Stimulated activated CD8-positive, alpha-beta memory T cell treated with anti-CD3 and anti-CD28 coated beads, Interleukin-4, amount 100 ng/mL, for 24 hours (primary cell): Measurements from ENCODE around the gene F2RL3.

Experiments
- DNase-seq: peaks from one replicate; pipeline ENCODE4 v3.0.0-alpha.2; 2020; ENCODE audit warnings: low read depth

The F2RL3 gene

DNA sequence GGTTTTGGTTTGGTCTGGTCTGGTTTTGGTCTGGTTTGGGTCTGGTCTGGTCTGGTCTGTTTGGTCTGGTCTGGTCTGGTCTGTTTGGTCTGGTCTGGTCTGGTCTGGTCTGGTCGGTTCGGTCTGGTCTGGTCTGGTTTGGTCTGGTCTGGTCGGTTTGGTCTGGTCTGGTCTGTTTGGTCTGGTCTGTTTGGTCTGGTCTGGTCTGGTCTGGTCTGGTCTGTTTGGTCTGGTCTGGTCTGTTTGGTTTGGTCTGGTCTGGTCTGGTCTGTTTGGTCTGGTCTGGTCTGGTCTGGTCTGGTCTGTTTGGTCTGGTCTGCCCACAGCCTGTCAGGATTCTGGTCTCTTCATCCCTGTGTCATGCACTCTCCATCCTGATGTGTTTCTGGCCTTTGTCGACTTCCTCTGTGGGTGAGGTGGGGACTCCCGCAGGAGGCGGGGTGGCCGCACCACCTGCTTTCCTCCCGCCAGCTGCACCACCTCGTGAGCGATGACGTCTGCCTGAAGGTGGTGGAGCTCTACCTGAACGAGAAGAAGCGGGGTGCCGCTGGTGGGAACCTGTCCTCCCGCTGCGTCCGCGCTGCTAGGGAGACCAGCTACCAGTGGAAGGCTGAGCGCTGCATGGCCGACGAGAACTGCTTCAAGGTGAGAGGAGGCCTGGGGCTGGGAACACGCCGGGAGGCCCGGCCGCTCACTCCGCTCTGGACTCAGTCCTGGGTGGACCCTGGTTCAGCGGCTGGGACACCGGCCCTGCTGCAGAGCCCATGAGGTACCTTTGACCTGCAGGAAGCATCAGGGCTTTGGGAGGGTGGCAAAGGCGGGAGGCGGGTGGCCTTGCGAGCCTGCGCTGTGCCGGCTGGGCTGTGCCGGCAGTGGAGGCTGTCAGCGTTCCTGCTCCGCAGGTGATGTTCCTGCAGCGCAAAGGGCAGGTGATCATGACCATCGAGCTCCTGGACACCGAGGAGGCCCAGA is 12.9 kb upstream of the F2RL3 start:
- DNase-seq = no peak

DNA sequence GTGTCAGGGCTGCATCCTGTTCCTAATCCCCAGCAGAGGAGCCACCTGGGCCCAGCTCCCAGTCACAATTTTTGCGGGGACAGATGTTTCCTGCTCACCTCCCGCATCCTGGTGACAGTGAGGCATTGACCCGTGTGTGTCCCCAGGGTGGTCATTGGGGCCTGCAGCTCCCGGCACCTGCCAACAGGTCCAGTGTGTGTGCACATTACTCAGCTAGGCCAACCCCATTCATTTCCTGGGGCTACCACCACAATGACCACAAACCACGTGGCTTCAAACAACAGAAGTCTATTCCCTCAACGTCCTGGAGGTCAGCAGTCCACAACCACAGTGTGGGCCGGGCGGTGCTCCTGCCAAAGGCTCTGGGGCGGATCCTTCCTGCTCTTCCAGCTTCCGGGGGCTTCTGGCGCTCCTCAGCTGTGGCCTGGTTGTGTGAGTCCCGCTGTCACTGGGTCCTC is 11.9 kb upstream of the F2RL3 start:
- no peak for DNase-seq

DNA sequence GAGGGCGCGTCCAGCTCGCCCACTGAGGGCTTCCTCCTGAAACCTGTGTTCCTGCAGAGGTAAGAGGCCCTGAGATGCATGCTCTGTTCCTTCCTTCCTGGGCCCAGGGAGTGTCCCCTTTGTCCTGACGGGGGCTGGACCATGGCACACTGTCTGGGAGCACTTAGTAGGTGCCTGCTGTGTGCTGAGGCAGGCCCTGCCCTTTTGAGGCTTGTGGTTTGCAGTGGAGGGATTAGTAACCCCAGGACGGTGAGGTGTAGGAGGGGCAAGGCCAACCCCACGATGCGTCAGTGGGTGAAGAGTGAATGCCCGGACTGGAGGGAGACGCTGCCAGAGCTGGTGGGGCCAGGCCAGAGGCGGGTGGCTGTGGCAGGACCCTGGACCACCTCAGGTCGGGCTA is 11.2 kb upstream of the F2RL3 start:
- no peak for DNase-seq

DNA sequence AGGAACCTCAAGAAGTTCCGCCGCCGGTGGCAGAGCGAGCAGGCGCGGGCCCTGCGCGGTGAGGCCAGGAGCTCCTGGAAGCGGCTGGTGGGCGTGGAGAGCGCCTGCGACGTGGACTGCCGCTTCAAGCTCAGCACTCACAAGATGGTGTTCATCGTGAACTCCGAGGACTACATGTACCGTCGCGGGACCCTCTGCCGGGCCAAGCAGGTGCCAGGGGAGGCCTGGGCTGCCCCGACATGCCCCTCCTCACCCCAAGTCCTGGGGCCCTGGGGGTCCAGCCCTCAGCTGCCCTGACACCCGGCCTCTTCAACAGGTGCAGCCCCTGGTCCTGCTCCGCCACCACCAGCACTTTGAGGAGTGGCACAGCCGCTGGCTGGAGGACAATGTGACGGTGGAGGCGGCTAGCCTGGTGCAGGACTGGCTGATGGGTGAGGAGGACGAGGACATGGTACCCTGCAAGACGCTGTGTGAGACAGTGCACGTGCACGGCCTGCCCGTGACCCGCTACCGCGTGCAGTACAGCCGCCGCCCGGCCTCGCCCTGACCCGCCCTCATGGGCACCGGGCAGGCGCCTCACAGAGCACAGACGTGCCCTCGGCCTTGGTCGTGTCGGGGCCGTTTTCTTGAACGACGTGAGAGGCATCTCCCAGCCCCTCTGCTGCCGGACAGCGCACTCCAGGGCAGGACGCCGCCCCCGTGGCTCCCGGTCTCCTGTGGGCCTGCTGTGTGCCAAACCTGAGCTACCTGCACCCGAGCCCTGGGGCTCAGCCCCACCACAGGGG is 10.4 kb upstream of the F2RL3 start:
- DNase-seq = no peak

DNA sequence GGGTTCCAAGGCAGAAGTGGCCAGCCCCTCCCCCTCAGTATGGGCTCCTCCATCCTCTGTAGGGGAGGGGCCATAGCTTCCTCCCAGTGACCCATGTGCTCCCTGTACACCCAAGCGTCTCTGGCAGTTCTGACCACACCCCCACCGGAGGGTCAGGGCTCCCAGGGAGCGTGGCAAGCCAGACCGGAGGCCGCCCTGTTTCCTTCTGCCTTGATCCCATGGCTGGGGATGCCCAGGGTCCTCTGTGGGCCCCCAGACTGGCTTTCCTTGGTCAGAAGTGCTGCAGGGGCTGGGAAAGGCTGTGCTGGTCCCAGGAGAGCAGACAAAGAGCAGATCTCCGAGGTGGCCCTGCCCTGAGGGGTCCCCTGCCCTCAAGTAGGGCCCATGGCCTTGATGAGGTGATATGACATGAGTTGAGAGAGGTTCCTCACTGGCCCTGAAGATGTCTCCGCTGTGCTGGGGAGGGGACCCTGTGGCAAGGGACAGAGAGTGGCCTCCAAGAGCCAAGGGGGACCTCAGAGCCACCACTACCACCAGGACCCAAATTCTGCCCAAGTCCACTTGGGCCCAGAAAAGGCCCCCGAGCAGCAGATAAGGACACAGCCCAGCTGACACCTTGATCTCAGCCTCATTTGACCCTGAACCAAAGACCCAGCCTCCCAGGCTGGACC is 7.8 kb upstream of the F2RL3 start:
- DNase-seq = no peak

DNA sequence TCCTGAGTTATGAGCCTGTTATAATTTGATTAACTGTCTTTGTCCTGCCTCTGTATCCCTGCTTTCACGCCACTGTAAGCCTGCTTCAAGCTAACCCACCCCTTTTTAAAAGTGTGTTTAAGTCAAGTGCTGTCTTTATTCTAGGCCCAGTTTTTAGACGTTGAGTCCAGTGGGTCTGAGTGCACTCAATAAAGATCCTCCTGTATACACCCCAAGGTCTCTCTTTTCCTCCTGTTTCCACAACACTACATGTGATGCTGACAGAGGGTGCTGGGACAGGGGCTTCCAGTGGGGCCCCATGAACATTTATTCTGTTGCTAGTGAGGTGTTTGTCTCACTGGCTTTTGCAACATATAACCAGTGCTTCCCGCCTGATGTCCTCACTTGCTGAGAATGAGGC is 6.7 kb upstream of the F2RL3 start:
- DNase-seq = no peak

DNA sequence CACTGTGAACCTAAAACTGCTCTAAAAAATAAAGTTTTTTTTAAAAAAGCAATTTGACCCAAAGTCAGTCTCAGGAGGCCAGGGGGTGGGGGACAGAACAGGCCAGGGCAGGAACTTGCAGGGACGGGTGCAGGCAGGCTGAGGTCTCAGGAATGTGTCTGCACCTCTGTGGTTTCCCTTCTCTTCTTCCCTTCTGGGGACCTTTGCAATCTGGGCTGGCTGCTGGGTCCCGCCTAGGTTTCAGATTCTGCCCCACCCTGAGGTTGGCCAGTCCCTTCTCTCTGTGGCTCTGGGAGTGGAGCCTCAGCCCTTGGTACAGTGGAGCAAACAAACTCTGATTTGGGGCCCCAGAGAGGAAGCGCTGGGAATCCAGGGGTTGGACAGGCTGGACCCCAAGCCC is 5.3 kb upstream of the F2RL3 start:
- no peak for DNase-seq

DNA sequence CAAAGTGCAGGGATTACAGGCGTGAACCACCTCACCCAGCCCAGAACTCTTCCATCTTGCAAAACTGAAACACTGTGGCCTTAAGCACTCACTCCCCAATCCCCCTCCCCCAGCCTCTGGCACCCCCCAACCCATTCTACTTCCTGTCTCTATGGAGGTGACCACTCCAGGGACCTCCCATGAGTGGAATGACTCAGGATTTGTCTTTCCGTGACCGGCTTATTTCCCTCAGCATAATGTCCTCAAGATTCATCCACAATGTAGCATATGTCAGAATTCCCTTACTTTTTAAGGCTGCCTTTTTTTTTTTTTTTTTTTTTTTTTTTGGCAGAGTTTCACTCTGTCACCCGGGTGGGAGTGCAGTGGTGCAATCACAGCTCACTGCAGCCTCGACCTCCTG is 3.6 kb upstream of the F2RL3 start:
- no peak for DNase-seq

DNA sequence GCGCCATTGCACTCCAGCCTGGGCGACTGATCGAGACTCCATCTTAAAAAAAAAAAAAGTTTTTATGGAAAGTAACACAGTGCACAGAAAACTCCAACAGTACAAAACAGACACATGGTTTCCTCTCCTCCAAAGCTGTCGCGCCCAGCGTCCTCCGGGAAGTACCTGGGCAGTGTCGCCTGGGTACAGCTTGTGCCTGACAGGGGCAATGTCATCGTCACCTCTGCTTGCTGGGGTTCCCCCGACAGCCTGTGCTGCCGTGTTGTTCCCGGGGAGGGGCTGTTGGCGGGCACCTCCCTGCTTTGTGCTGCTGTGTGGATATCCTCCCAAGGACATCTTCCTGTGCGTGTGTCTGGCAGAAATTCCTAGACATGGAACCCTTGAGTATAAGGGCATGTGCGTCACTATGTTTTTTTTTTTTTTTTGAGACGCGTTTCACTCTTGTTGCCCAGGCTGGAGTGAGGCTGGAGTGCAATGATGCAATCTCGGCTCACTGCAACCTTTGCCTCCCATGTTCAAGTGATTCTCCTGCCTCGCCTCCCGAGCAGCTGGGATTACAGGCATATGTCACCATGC is 2.4 kb upstream of the F2RL3 start:
- no peak for DNase-seq

DNA sequence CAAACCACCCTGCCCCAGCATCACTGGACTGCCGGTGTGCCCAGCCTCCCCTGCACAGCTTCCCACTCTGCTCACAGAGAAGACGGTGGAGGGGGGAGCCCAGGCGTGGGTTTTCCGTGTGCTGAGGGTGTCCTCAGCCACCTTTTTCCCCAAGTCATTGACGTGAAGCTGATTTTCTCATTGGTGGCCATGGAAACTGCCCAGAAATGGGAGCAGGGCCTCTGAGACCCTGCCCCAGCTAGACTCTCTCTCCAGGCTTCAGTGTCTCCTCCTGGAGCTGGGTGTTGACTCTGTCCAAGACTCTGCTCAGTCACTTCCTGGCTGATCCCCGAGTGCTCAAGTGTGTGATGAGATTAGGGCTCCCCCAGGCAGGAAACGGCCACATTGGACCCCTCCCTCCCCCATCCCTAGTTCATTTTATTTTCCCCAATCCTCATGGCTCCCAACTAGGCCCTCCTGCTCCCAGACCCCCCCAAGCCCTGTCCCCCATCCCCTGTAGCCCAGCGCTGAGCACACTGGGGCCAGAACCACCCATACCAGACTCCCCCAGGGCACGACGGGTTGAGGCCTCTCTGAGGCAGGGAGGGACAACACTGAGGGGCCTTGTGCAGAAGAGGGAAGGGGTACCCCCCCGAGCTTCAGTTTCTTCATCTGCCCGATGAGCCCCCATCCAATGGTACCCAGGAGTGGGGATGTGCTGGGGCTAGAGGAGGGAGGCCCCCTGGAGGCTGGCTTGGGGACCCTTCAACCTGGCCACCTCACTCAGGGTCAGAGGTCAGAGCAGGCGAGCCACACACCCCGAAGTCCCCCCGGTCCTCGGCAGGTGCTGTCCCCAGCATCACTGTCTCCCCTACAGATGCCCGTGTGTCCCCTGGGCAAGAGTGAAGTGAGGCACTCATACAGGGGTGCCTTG is 1.2 kb upstream of the F2RL3 start:
- DNase-seq = no peak

DNA sequence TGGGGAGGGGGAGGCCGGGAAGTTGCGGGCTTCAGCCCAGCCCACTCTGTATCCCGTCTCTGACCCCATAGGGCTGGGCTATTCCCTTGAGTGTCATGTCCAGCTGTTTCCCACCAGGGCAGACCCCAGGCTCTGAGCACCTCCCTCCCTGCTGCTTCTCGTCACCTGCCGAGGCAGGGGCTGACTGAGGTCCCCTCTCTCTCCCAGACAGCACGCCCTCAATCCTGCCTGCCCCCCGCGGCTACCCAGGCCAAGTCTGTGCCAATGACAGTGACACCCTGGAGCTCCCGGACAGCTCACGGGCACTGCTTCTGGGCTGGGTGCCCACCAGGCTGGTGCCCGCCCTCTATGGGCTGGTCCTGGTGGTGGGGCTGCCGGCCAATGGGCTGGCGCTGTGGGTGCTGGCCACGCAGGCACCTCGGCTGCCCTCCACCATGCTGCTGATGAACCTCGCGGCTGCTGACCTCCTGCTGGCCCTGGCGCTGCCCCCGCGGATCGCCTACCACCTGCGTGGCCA is 625 bp downstream of the F2RL3 start:
- DNase-seq = no peak

DNA sequence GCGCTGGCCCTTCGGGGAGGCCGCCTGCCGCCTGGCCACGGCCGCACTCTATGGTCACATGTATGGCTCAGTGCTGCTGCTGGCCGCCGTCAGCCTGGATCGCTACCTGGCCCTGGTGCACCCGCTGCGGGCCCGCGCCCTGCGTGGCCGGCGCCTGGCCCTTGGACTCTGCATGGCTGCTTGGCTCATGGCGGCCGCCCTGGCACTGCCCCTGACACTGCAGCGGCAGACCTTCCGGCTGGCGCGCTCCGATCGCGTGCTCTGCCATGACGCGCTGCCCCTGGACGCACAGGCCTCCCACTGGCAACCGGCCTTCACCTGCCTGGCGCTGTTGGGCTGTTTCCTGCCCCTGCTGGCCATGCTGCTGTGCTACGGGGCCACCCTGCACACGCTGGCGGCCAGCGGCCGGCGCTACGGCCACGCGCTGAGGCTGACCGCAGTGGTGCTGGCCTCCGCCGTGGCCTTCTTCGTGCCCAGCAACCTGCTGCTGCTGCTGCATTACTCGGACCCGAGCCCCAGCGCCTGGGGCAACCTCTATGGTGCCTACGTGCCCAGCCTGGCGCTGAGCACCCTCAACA is 1.2 kb downstream of the F2RL3 start:
- DNase-seq = no peak

DNA sequence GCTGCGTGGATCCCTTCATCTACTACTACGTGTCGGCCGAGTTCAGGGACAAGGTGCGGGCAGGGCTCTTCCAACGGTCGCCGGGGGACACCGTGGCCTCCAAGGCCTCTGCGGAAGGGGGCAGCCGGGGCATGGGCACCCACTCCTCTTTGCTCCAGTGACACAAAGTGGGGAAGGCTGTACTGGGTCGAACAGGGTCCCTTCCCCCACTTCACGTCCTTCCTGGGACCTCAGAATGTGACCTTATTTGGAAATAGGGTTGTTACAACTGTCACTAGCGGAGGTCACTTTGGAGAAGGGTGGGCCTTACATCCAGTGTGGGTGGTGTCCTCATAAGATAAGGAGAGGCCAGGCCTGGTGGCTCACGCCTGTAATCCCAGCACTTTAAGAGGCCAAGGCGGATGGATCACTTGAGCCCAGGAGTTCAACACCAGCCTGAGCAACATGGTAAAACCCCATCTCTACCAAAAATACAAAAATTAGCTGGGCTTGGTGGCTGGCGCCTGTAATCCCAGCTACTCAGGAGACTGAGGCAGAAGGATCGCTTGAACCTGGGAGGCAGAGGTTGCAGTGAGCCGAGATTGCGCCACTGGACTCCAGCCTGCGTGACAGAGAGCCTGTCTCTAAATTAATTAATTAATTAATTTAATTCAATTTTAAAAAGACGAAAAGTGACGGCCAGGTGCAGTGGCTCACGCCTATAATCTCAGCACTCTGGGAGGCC is 1.8 kb downstream of the F2RL3 start:
- DNase-seq = no peak

DNA sequence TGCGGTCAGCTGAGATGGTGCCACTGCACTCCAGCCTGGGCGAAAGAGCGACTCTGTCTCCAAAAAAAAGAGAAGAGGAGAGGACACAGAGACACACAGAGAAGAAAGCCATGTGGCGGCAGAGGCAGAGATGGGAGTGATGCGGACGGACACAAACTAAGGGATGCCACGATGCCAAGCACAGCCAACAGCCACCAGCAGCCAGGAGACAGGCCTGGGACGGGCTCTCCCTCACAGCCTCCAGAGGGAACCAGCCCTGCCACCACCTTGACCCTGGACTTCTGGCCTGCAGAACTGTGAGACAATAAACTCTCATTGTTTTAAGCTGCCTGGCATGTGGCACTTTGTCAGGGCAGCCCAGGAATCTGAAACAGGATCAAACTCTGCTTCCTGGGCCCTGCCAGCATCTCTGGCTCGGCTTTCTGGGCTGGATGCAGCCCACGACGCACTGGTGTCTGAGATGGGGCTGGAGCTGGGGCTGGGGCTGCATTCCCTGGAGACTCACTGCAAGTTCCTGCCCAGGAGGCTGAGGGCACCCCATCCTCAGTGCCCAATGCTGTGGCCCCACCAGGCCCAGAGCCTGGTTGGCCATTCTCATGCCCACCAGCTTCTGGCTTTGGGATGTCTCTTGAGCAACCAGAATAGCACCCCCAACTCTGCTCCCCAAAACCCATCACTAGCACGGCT is 3.0 kb downstream of the F2RL3 start:
- no peak for DNase-seq

DNA sequence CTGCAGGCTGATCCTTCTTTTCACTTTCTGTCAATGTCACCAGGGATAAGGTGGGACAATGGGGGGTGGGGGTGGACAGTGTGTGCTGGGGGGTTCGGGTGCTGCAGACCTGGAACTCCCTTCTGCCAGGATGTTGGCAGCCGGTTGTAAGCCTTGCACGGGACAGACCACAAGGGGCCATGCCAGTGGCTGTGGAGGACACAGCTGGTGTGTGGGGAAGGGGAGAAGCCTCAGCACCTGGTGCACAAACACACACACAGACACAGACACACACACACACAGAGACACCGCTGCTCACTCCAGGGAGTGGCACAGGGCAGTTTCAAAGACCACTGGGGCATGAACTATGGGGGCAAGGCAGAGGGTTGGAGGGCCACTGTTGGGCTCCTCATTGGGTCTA is 3.6 kb downstream of the F2RL3 start:
- DNase-seq = no peak

DNA sequence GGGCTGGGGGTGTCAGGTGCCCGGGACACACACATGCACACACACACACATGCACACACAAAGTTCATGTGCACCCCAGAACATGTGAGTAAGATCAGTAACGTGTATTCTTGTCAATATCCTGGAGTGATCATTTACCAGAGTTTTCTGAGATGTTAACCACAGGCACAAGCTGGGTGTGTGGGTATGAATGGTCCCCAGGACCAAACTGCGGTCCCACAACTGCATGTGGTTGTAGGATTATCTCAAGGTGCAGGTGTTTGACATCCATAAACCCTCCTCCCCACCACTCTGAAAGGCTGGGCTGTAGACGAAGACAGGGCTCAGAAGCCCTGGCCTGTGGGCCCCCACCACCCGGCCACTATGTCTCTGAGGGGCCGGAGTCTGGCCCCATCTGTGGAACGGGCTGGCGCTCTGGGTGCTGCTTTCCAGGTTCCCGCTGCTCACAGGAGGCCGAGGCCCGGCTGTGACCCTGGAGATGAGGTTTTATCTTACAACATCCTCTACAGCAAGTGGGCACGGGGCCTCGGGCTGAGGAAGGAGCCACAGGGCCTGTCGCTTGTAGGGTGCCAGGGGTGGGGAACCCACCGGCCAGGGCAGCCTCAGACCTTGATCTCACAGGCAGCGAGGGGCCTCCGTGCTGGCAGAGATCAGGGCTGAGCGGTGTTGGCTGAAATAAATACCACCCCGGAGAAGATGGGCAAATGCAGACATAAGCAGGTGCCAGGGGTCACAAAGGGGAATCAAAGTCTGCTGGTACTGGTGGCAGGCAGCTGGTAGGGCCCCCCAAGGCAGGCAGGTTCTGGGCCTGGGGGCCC is 4.3 kb downstream of the F2RL3 start:
- DNase-seq = no peak

DNA sequence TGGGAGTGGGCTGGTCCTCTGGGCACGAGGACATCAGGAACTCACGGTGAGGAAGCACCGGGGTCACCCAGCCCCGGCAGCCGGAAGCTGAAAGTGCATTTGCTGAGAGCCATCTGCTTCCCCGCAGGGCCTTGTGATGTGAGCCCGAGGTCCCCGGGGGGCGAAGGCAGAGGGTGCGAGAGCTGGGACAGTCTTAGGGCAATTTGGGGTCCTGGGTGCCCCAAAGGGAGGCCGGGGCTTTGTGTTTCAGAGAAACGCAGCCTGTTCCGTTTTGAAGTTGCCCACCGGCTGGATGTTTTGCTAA is 4.8 kb downstream of the F2RL3 start:
- no peak for DNase-seq

DNA sequence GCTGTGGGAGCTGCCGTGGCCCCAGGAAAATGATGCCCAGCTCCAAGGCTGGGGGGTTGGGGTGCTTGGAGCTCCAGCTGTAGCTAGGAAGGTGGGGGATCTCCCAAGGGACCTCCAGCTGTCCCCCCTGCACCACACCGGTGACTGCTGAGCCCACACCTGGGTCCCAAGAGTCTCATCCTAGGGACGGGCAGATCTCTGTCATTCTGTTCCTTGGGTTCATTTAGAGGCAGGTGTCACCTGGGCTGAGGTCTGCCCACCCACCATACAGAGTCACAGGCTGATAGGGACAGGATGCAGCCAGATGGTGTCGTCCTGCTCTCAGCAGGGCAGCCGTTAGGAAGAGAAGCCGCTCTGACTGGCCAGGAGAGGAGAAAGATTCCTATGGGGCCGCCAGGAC is 5.3 kb downstream of the F2RL3 start:
- no peak for DNase-seq
